ENCODE data around the gene SHISA8.

DNA sequence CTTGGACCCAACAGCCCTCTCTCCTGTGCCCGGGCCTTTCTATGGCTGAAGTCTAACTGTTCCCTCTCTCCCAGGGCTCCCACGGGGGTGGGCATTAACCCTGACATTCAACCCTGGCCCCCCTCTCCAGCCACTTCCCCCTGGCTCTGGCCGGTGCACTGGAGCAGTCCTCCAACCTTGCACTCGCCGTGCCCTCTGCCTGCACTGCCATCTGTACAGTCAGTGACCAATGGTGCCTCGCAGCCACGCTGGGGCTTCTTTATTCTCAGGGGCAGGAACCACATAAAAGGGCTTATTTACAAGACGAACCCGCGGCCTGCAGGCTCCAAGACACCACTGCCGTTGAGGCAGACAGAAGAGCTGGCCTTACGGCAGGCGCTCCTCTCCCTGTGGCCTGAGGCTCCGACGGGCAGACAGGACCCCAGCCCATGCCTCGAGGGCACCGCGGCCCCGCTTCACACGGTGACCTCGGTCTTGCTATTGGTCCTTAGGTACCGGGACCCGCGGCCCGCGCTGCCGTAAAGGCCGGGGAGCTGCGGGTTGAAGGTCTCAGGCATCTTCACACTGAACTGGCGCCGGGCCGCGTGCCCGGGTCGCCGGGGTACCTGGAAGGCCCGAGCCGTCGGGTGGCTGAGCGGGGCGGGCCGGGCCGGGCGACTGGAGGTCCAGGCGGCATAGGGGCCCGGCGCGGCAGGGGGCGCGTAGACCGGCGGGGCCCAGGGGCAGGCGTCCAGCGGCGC is 5.4 kb downstream of the SHISA8 start:
- TF ChIP-seq CTCF (IDR thresholded peaks at IDR 0.05; ENCODE audit: borderline replicate concordance, extremely low read depth, low read length, poor library complexity, severe bottlenecking), result no peak
- no peak for TF ChIP-seq EZH2 (IDR thresholded peaks at IDR 0.05; ENCODE audit: borderline replicate concordance, low read depth, low read length, severe bottlenecking)

Measured in DND-41 (cell line).